Astrocyte of the spinal cord (primary cell): ENCODE measurements around the gene RAB30.

Experiments used
- DNase-seq: peaks from one replicate; pipeline ENCODE4 v3.0.0; 2011; ENCODE audit warnings: low read depth, low spot score
- H3K4me3 ChIP-seq: 2 replicates; pipeline ENCODE4 v1.5.1; 2011; ENCODE audit warnings: low read depth, mild to moderate bottlenecking, low read length, moderate library complexity
- CTCF ChIP-seq: IDR thresholded peaks from 2 replicates; pipeline ENCODE4 v1.5.1; 2012; ENCODE audit warnings: low read depth, mild to moderate bottlenecking, low read length, inconsistent platforms
- in situ Hi-C: cut with HindIII; loops from 2 replicates; pipeline ENCODE4 v1.10.0; 2017; ENCODE audit warnings: low sequenced_read_pairs

The RAB30 gene

GRCh38 chr11:83027289-83027688 lies 44.4 kb downstream of the RAB30 start:
- no peak for TF ChIP-seq CTCF
- no peak overlapping the region for H3K4me3 ChIP-seq
- DNase-seq = no peak
- in situ Hi-C loops = no loop called here

- in situ Hi-C loops = no loop called here
- no peak for DNase-seq
- TF ChIP-seq CTCF = no peak
- H3K4me3 ChIP-seq = no peak overlapping the region
Measured at GRCh38 chr11:83026229-83026628, 45.5 kb downstream of the RAB30 start.

DNA sequence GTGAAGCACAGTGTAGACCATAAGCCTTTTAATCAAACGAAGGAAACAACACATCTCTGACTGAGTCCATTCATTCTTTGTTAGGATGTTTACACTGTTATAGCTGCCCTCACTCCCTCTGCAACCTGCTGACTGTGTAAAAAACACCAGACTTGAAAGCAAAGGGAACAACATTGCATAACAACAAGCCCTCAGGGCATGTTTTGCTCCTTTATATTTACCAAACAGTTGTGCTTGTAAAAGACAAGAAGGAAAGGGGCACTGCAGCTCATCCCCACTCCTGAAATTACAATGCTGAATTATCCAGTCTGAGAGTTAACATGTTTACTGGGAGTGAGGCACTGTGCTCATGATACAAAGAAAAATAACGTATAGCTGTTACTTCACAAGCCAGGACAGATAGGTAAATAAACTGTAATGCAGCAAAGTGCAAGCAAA lies 46.4 kb downstream of the RAB30 start:
- in situ Hi-C loops = no loop called here
- TF ChIP-seq CTCF = no peak
- no peak for DNase-seq
- H3K4me3 ChIP-seq = no peak overlapping the region

DNA sequence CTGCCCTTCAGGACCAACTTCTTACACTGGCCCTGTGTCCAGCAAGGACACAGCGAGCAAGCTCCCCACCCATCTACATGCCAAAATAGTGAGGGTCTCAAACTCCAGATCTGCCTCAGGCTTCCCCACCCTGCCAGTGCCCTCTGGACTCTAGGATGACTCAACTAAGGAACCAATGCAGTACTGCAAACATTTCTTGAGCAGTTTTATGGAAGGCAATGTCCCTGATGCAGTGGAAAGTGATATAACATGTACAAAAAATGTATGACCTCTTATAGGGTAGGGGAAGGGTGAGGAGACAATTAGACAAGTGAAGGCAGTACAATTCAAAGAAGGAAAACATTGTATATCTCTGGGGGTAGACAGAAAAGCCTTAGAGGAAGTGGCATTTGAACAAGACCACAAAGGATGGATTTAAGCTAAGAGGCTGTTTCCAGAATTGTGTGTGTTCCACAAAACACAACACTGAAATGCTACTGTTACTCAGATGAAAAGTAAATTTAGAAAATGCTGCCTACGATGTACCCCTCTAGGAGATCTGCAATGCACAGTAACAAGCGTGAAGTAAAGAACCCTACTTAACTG lies 47.3 kb downstream of the RAB30 start:
- no peak for TF ChIP-seq CTCF
- no peak overlapping the region for H3K4me3 ChIP-seq
- in situ Hi-C loops = no loop called here
- DNase-seq = no peak

DNA sequence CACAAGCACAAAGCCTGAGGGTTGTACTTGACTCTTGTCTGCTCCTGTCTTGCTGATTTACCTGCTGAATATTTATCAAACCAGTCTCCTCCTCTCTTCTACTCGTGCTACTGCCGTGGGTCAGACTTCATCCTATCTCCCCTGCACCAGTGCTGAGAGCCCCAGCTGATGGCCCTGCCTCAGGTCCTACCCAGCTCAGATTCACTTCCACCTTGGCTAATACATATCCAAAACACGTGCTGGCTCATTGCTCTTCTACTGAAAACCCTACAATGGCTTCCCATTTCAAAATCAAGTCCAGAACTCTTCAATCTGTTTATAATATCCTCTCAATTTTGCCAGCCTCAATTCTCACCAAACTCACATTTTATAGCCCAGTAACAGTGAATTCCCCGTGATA lies 48.3 kb downstream of the RAB30 start:
- DNase-seq = no peak
- no peak overlapping the region for H3K4me3 ChIP-seq
- TF ChIP-seq CTCF = no peak
- in situ Hi-C loops = no loop called here

DNA sequence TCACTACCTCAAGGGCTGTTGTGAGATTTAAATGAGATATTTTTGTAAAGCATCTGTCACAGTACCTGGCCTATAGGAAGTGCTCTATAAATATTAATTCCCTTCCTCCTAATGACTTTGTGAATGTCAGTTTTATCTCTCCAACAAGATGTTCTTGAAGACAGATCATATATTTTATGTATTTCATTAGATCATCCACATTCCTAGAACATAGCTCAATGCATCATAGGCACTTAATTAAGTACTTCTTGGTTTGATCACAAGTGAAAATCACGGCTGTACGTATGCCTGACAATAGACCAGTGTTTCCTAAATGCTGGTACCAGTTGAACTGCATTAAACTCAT lies 49.9 kb downstream of the RAB30 start:
- H3K4me3 ChIP-seq = no peak overlapping the region
- DNase-seq = no peak
- TF ChIP-seq CTCF = no peak
- in situ Hi-C loops = no loop called here
